Measurements from ENCODE around the gene ILK. TPM values are rescaled to one million over a fixed set of nuclear protein-coding genes. Genes with fewer than 3 reads are reported as not detected.
A peak's percentile ranks its signal among the peaks of the same experiment; 100 is the strongest.

Gene ILK
- total RNA-seq, 1 experiment from 2014 or later, result 69.7 TPM

GRCh38 chr11:6612213-6613041, 8.9 kb downstream of the ILK start, which contains the start of gene TAF10:
TSS of gene TAF10 (minus strand) at chr11:6612216. CDS start at chr11:6612189, 27 bp downstream.
- peak within 1 kb of the TSS; percentile 87 for H3K27ac ChIP-seq
- H3F3A ChIP-seq (ENCODE audit: insufficient read depth, low read depth), result peaks cover 15% of the 10 kb centered on the region
- TSS peak; percentile 97 for BruUV-seq (replicated peaks)
- H3K36me3 ChIP-seq (ENCODE audit: low read depth), result peaks cover 4% of the 10 kb centered on the region; the same call in 1 of the 2 replicates
- peak within 1 kb of the TSS; percentile 98 for H3K4me3 ChIP-seq
- peak within 1 kb of the TSS; percentile 99 for H2AFZ ChIP-seq
- DNase-seq, result peak; percentile 78 to 86
- H3K79me2 ChIP-seq (ENCODE audit: low read depth), result peaks cover 10% of the 10 kb centered on the region
- no peak for TF ChIP-seq EZH2 (IDR thresholded peaks at IDR 0.05; ENCODE audit: low read depth)
- peak; percentile 56; the same call in 1 of the 2 replicates for TF ChIP-seq CTCF (conservative IDR thresholded peaks at IDR 0.05)
- H3K27me3 ChIP-seq (ENCODE audit: insufficient read depth, low read depth), result no peaks in the 10 kb centered on the region
- ChIA-PET CTCF (no interaction called here), POLR2A (ENCODE audit: unreplicated experiment) (interaction anchor here (0.5 to 0.8 kb wide), 9 partner anchors 8 to 879 kb away, joined by 3 to 13 read pairs (median 4); partner anchors contain the start of gene MRPL17)
- H3K4me2 ChIP-seq, result peak within 1 kb of the TSS; percentile 99
- intact Hi-C loops (cut with micrococcal nuclease; ENCODE audit: unreplicated experiment), result loop anchor here (1.0 kb wide), 1 partner anchor 71 kb away; the partner anchor contains the start of gene MRPL17
- H3K9me3 ChIP-seq (ENCODE audit: insufficient read depth, low read depth), result no peaks in the 10 kb centered on the region
- H4K20me1 ChIP-seq (ENCODE audit: insufficient read depth), result no peaks in the 10 kb centered on the region
- no peaks in the 10 kb centered on the region for H3K9me2 ChIP-seq (ENCODE audit: insufficient read depth)
- H3K4me1 ChIP-seq (replicated peaks; ENCODE audit: insufficient read depth), result peaks cover 10% of the 10 kb centered on the region

DNA sequence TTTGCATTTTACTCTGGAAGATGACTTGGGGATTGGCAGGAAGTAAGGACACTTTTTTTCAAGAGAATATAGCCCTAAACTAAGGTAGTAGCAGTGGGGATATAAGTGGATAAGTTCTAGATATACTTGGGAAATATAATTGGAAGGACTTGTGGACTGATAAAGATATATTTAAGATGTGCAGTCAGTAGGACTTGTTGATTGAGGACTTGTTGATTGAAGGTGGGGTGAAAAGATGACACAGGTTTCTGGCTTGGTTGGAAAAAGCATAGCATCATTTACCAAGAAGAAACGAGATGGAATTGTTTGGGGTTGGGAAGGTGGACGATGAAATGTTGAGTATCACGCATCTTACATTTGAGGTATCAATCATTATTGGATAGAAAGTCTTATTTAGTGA, 9.9 kb downstream of the ILK start:
- Histone ChIP-seq H3K9me2 (ENCODE audit: insufficient read depth) (no peaks in the 10 kb centered on the region), H3K79me2 (ENCODE audit: low read depth) (peaks cover 10% of the 10 kb centered on the region), H3K9me3 (ENCODE audit: insufficient read depth, low read depth) (no peaks in the 10 kb centered on the region), H3K36me3 (ENCODE audit: low read depth) (no peaks in the 10 kb centered on the region), H3K27me3 (ENCODE audit: insufficient read depth, low read depth) (no peaks in the 10 kb centered on the region), H3K4me3 (peak overlapping the region; percentile 98; the same call in 1 of the 2 replicates), H3F3A (ENCODE audit: insufficient read depth, low read depth) (peaks cover 9% of the 10 kb centered on the region; the same call in 1 of the 2 replicates), H3K4me2 (peak overlapping the region; percentile 99), H2AFZ (no peak overlapping the region), H4K20me1 (ENCODE audit: insufficient read depth) (no peaks in the 10 kb centered on the region), H3K4me1 (replicated peaks; ENCODE audit: insufficient read depth) (peaks cover 7% of the 10 kb centered on the region; the same call in 1 of the 2 replicates), H3K27ac (no peak overlapping the region; the same call in 1 of the 2 replicates)
- intact Hi-C loops (cut with micrococcal nuclease; ENCODE audit: unreplicated experiment), result no loop called here
- no peak for DNase-seq
- BruUV-seq (replicated peaks), result no TSS peak
- TF ChIP-seq EZH2 (IDR thresholded peaks at IDR 0.05; ENCODE audit: low read depth) (no peak), CTCF (conservative IDR thresholded peaks at IDR 0.05) (no peak)
- ChIA-PET POLR2A (ENCODE audit: unreplicated experiment) (no interaction called here), CTCF (no interaction called here)

- peaks cover 9% of the 10 kb centered on the region; the same call in 1 of the 2 replicates for H3F3A ChIP-seq (ENCODE audit: insufficient read depth, low read depth)
- H3K4me2 ChIP-seq, result no peak overlapping the region
- no peak overlapping the region for H3K27ac ChIP-seq
- peaks cover 7% of the 10 kb centered on the region; the same call in 1 of the 2 replicates for H3K4me1 ChIP-seq (replicated peaks; ENCODE audit: insufficient read depth)
- no peaks in the 10 kb centered on the region for H3K36me3 ChIP-seq (ENCODE audit: low read depth)
- H3K9me3 ChIP-seq (ENCODE audit: insufficient read depth, low read depth), result no peaks in the 10 kb centered on the region
- TF ChIP-seq EZH2 (IDR thresholded peaks at IDR 0.05; ENCODE audit: low read depth) (no peak), CTCF (conservative IDR thresholded peaks at IDR 0.05) (no peak)
- H3K79me2 ChIP-seq (ENCODE audit: low read depth), result peaks cover 13% of the 10 kb centered on the region
- no peak overlapping the region for H3K4me3 ChIP-seq
- intact Hi-C loops (cut with micrococcal nuclease; ENCODE audit: unreplicated experiment), result no loop called here
- no peaks in the 10 kb centered on the region for H3K9me2 ChIP-seq (ENCODE audit: insufficient read depth)
- CTCF ChIA-PET, result no interaction called here
- H2AFZ ChIP-seq, result no peak overlapping the region
- H4K20me1 ChIP-seq (ENCODE audit: insufficient read depth), result no peaks in the 10 kb centered on the region
- H3K27me3 ChIP-seq (ENCODE audit: insufficient read depth, low read depth), result no peaks in the 10 kb centered on the region
- no peak for DNase-seq
- POLR2A ChIA-PET (ENCODE audit: unreplicated experiment), result no interaction called here
- BruUV-seq (replicated peaks), result no TSS peak
Observed at GRCh38 chr11:6614446-6614845, 10.9 kb downstream of the ILK start.

Data from PC-9 (cell line).